Right kidney (tissue), 1 donor: Measurements from ENCODE around the gene ZNF683.
"Not testable (repeated sequence)": the region's sequence is repeated elsewhere in the genome, so short reads cannot be mapped to it uniquely, and the experiment has no call there.

Experiments used
- DNase-seq: peaks from one replicate; pipeline ENCODE4 v3.0.0-alpha.2; 2016

The ZNF683 gene

DNA sequence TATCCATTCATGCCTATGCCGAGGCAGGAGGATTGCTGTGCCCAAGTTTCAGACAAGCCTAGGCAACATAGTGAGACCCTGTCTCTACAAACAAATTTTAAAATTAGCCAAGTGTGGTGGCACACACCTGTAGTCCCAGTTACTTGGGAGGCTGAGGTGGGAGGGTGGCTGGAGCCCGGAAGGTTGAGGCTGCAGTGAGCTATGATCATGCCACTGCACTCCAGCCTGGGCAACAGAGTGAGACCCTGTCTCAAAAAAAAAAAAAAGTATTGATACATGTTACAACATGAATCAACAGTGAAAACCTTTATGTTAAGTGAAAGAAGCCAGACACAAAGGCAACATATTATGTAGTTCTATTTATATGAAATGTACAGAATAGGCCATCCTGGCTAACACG, 12.5 kb upstream of the ZNF683 start:
- DNase-seq = not testable (repeated sequence)

DNA sequence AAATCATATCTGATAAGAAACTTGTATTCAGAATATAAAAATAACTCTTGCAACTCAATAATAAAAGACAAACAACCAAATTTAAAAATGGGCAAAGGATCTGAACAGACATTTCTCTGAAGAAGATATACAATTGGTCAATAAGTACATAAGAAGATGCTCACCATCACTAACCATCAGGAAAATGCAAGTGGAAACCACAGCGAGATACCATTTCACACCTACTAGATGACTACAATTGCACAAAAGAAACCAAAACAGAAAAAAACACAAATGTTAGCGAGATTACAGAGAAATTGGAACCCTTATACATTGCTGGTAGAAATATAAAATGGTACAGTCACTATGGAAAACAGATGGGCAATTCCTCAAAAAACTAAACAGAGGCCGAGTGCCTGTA, 11.5 kb upstream of the ZNF683 start:
- DNase-seq = no peak

DNA sequence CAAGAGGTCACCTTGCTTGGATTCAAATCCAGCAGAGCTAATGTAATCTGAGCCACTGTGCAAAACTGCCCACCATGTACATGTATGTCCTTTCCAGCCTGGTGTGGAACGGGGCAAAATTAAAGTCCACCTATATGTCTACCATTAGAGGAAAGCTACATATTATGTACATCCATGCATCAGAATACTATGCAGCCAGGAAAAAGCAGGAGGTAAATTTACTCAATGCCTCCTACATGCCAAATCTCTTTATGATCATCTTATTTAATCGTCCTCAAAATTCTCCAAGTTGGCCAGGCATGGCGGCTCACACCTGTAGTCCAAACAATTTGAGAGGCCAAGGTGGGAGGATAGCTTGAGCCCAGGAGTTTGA, 6.3 kb upstream of the ZNF683 start:
- DNase-seq = no peak

DNA sequence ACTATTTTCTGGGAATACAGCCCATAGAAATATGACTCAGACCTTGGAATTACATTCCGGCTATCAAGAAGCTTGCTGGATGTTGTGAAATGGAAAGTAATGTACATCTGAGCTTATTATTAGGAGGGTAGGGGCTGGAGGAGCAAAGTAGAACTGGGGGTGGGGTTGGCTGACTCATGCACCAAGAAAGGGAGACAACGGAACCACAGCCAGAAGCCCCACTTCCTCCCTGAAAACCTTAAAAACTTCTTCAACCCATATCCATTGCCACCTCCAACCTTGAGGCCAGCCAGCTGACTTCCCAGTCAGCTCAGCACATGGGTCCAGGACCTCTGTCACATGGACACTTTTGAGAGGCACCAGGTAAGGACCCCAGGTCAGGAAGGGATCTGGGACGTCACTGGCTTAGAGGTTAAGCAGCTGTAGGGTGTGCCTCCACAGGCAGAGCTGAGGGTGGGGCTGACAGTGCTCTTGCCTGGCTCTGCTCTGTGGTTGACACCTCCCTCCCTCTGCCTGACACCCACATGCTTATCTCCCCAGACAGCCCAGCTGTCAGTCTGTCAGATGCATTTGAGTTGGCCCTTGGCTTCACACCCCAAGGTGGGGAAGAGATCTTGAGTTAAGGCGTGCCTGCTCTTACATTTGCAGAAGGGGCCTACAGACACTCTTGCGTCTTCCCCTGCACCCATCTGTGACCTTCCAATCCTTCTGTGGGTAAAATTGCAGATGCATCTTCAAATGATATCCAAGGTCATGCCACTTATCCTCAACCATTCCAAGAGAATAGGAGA, 5.7 kb upstream of the ZNF683 start:
- no peak for DNase-seq

DNA sequence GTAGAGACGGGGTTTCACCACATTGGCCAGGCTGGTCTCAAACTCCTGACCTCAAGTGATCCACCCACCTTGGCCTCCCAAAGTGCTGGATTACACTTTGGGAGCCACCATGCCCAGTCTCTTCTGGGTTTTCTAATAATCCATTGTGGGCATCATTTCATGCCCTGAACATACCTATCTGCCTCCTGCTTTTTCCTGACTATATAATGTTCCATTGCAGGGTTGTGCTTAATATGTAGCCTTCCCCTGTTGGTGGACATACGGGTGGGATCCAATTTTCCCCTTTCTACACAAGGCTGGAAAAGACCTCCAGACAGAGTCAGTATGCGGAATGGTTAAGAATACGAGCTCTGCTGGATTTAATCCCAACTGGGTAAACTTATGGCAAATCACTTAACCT, 3.5 kb upstream of the ZNF683 start:
- DNase-seq = no peak

DNA sequence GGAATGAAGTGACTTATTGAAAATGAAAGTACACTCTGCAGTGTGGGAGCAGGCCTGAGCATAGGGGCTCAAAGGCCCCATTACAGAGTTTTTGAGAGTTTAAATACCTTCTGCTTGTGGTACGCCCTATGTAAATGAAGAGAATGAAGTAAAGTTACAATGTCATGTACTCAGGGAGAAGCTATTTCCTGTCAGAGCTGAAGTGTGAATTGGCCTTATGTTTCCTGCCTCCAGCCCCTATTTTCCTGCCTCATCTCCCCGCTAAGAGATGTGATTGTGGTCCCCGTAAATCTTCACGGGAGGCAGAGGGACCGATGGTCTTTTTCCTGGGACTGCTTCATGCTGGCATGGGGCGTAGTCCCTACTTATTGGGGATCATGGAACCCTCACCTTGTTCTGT, 2.5 kb upstream of the ZNF683 start:
- DNase-seq = no peak

DNA sequence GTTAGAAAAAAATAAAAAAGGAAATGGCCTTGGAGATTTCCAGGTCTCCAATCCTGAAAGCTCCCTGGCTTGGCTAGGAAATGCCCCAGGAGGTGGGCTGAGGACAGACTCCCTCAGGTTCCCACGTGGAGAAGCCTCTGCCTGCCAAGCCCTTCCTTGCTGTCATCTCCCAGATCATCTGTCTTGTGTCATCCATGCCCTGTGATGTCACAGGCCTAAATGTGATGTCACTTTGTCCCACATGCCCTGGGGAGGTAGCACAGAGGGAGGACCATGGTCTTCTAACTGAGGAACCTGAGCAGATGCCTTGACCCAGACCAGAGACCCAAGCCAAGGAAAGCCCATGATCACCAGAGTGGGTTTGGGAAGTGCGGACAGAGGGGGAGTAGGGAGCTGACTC, 1.8 kb upstream of the ZNF683 start:
- DNase-seq = not testable (repeated sequence)

DNA sequence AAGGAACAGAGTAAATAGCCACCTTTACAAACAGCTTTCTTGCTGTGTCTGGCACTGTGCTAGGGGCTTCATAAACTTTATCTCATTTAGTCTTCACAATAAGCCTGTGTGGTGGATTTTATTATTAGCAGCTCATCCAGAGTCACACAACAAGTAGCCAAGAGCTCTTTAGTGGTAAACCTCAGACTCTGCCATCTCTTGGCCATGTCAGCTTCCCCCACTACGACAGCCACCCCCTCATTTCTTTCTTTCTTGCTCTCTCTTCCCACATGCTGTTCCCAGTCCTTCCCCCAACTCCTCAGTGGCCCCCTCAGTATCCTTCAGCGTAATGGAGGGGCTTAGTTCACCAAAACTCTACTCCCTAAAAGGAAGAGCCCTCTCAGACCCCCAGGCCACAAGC, 1.2 kb upstream of the ZNF683 start:
- no peak for DNase-seq

DNA sequence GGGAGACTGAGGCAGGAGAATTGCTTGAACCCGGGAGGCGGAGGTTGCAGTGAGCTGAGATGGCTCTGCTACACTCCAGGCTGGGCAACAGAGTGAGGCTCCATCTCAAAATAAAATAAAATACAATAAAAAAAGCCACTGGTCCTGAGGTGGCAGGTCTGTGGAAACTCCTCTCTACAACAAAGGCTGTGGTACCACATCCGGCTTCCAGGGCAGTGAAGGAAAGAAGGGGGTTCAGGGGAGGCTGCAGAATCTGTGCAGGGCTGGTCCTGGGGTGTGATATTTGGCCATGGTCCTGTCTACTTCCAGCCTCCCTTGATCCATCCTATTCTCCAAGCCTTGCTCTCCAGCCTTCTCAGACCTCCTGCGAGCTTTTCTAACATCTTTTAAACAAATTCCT, 731 bp upstream of the ZNF683 start:
- no peak for DNase-seq

DNA sequence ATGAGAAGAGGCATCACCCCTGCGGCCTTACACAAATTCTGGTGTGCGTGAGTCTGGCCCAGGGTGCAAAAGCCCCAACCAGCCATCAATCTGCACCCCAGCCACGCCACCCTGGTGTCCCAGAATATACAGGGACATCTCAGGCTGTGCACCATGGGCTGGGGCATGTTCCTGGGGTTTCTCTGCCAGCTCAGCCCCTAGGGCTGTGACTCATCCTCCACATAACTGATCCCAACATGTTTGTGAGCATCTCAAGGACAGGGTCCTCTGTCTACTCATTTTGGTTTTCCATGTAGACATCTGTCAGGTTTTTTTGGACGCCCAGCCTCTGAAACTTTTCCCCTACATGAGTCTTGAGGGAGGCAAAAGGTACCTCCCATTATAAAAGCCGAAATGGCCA, 511 bp downstream of the ZNF683 start:
- no peak for DNase-seq

DNA sequence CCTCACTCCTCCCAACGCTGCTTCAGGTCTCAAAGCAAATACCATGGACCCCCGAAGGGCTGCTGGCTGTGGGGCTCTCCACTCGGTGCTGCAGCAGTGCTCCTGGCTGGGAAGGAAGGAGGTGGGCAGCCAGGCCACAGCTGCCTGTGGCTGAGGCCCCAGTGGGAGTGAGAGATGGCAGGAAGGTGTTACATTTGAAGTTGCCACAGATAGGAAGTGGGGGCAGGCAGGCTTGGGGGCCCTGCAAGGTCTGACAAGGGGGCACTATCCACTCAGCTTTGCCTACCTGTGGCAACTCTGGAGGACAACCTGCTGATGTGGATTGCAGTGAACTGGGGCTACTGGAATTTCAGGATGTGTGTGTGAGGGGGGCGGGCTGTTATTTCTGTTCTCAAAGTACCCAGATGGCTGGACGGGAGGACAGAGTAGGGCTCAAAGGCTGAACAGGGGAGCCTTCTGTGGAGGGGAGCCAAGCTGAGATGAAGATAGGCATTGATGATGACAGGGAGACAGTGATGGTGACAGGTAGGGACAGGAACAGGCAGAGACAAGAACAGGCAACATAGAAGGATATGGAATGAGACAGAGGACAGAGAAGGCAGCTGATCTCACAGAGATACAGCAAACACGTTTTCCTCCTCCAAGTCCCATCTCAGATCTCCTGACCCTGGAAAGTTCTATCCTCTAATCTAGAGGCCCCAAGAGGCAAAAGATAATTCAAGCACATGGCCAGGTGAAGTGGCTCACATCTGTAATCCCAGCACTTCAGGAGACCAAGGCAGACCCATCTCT, 1.8 kb downstream of the ZNF683 start:
- DNase-seq = no peak

DNA sequence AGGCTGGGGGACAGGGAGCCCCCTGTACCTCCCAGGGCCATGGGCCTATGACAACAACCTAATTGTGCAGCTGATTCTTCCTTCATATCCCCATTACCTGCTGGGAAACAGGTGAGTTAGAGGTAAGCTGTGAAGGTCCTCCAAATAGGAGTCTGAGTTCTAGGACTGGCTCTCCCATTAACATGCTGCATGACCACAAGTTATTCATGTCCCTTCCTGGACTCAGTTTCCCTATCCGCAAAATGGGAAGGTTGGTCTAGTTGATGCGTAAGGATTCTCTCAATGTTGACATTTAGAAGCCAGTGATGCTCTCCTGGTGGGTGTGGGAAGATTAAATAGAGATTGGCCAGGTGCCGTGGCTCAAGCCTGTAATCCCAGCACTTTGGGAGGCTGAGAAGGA, 4.1 kb downstream of the ZNF683 start:
- DNase-seq = no peak

DNA sequence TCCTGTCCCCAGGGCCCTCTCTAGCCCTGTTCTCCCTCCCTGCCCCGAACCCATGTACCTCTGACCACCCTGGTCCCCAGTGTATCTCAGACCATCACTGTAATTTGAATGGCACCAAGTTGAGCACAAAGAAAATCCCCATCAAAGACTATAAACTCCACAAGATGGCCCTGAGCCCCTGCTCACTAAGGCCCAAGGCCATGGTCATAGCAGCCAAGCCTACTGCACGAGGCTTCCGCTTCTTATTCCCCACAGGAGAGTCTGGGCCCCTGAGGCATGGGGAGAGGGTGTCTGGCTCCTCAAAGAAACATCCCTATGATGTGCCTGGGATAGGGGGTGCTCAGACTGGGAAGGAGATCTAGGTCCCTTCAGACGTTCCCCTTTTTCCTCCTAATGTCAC, 4.5 kb downstream of the ZNF683 start:
- no peak for DNase-seq

DNA sequence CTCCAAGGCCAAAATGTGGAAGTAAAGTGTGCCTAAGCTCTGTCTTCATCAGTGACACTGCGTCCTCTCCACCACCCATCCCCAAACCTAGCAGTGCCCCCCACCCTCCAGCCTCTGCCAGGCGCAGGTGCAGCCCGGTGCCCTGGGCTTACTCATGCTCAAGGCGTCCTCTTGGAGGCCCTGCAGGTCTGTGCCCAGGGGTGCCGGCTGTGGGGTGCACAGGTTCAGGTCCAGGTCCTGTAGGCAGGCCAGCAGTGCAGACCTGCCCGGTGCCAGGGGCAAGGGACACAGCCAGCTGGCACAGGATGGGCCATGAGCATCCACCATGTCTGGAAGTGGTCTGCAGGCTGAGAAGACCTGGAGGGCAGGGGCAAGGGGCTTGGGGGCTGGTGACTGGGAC, 5.1 kb downstream of the ZNF683 start:
- no peak for DNase-seq

DNA sequence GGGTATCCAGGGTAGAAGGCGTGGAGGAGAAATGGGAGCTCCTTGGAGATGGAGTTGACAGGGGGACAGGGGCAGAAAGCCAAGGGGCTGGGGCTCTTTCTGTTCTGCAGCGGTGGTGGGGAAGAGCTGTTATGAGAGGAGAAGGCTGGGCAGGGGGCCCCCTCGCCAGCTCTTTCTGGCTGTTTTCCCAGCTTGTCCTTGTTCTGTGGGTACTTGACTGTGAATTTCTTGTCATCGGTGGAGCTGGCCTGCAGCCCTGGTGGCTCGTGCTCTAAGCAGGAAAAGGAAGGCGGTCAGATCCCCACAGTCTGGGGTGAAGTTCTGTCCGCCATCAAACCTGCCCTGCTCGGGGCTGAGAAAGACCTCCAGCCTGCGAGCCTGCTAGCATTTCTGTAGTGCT, 7.6 kb downstream of the ZNF683 start:
- DNase-seq = no peak

DNA sequence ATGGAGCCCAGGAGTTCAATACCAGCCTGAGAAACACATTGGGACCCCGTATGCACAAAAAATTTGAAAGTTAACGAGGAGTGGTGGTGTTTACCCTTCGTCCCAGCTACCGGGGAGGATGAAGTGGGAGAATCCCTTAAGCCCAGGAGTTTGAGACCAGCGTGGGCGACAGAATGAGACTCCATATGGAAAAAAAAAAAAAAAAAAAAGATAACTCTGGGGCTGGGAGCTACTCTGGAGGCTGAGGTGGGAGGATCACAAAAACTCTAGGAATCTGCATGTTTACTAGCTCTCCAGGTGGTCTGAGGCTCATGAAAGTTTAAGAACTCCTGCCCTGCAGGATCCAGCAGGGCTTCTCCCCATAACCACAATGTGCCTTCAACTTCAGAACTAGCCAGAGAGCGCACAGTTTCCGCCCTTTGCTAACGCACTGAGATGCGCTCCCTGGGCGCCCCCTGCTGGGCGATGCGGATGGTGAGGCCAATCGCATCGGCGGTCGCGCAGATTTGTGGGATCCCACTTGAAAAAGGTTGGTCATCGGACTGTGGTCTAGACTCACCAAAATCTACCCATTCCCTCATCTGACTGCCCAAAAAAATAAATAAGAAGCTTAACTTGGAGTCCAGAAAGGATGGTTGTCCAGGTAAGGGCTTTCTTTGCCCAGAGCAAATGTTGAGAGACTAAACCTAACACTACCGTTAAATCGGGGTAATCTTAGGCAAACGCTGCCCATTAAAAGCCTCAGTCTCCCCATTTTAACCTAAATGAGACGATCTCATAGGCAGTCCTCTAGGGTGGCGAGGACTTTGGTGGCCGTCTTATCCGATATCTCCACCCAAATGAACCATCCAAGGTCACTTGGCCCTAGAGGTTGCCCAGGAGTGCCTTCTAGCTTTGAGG, 8.8 kb downstream of the ZNF683 start:
- DNase-seq = no peak

DNA sequence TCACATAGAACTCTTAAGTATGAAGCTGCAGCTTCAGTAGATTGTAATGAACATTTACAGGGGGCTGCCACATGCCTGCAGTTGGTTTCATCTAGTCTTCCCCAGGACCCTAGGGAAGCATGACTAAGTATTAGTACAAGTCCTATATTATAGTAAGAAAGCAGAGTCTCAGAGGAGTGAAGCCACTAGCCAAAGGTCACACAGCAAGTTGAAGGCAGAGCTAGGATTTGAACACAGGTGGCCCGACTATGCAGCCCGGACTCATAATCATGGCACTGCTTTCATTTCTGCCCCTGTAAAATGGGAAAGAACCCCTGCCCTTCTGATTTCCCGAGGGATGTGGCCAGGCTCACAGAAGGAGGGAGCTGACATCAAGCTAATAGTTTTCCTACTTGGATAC, 10.2 kb downstream of the ZNF683 start:
- DNase-seq = no peak

DNA sequence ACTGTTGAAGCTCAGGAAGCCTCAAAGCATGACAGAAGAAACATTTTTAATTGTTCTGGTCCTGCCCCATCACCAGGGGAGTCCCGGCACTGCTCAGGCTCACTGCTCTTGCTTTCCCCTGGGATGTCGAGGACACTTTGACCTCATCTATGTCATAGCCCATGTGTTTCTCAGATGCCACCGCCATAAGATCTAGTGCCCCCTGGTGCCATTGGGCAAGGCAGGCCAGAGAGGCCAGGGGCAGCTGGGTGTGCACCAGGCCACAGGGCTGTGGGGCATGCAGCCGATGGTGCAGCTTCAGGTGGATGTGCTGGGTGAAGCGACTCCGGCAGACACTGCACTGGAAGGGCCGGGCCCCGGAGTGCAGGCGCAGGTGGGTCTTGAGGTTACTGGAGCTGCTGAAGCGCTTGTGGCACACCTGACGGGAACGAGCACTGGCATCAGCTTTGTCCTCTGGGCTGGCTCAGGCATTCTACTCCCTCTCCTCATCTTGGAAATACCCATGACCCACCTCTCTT, 10.9 kb downstream of the ZNF683 start:
- no peak for DNase-seq

DNA sequence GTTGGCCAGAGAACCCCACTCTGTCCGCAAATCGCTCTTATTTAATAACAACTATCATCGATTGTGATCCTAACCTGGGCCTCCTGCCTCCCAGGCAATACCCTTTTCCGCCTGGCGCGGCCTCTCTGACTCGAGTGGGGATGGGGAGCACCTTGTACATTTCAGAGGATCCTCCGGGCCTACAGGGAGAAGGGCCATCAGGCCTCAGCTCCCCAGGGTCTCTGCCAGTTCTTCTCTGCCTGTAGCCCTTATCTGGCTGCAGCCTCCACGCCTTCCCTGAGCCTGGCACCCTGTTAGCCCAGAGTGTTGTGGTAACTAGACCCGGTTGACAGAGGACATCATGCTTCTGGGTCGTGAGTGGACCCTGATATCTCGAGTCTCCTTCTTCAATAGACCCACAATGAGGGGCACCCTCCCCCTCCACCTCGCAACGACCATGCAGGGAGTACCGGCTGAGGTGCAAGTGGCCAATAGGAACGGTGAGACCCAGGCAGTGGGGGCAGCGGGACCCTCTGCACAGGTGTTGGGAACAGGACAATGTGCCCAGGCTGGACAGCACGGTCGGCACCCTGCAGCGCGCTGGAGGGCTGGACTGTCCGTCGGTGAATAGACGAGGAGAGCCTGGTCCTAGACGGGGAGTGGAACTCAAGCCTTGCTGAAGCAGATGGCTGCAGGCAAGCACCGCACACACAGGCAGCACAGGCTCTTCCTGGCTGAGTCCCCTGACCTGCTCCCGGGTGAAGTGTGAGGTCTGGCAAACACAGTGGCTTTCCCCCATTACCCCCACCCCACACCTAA, 11.5 kb downstream of the ZNF683 start:
- no peak for DNase-seq

DNA sequence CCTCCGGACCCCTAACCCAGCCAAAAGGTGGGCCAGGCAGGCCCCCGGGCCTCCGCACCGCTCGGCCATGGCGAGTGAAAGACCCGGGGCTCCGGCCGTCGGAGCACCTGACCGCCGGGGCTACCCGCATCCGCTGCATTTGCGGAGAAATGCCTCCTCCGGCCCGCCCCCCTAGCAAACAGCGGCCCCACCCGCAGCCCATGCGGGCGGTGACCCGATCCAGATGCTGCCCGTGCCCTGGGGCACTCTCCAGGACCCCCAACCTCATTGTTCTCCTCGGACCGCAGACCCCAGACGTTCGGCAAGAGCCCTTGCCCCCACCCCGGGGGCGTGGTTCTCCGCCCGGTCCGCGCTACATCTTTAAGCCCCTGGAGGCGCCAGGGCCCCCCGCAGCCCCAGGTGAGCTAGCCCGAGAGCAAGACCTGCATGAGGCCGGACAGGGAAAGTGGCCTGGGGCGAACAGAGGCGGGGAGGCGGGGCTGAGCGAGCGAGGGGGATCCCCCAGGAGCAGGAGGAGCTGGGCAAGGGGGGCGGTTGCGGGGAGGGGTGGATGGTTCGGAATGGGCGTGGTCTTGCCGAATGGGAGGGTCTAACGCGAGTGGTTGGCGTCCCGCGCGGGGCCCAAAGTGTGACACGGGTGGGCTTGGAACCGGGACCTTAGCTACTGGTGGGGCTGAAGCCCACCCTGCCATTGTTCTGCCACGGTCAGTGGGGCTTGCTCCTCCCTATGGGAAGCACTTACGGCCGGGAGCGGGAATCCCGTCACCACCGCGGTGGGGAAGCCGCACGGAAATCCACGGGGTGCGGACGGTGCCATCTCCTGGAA, 12.4 kb downstream of the ZNF683 start:
- DNase-seq = no peak
